IPS DF 6.9 (cell line): ENCODE data around the gene CCDC110.

Experiments
- DNase-seq: peaks from one replicate; pipeline ENCODE4 v3.0.0-alpha.2; 2013; ENCODE audit warnings: low read depth, low spot score
- H3K27ac ChIP-seq: one replicate; pipeline ENCODE4 v1.5.1; 2013; ENCODE audit warnings: low read length, control low read depth
- H3K27me3 ChIP-seq: 2 replicates; pipeline ENCODE4 v1.6.1; 2013; ENCODE audit warnings: mild to moderate bottlenecking, low read length; ENCODE audit not compliant: control insufficient read depth, insufficient read depth
- H3K36me3 ChIP-seq: 2 replicates; pipeline ENCODE4 v1.6.1; 2013; ENCODE audit warnings: low read length; ENCODE audit not compliant: control insufficient read depth, insufficient read depth
- H3K4me1 ChIP-seq: 2 replicates; pipeline ENCODE4 v1.6.1; 2013; ENCODE audit warnings: low read length; ENCODE audit not compliant: control insufficient read depth, insufficient read depth
- H3K4me3 ChIP-seq: 2 replicates; pipeline ENCODE4 v1.5.1; 2013; ENCODE audit warnings: mild to moderate bottlenecking, low read length
- H3K9me3 ChIP-seq: 2 replicates; pipeline ENCODE4 v1.6.1; 2013; ENCODE audit warnings: low read length, inconsistent platforms; ENCODE audit not compliant: control insufficient read depth, insufficient read depth
- WGBS: extraction: QIAGEN DNeasy Blood & Tissue Kit; methylation state at CpG from one replicate; pipeline ENCODE4 v1.1.7; 2013; ENCODE audit warnings: mixed read lengths, missing lambda C conversion rate; ENCODE audit not compliant: insufficient read length, insufficient coverage; 5-methylcytosine and 5-hydroxymethylcytosine counted together

CCDC110 gene

GRCh38 chr4:185508181-185508580, 36.6 kb upstream of the CCDC110 start:
- Histone ChIP-seq H3K27ac (no peak overlapping the region), H3K27me3 (no peaks in the 10 kb centered on the region), H3K9me3 (no peaks in the 10 kb centered on the region), H3K4me1 (no peaks in the 10 kb centered on the region), H3K36me3 (no peaks in the 10 kb centered on the region), H3K4me3 (no peak overlapping the region)
- no CpG with 5 or more reads among the region's 4 CpGs for WGBS
- DNase-seq: no peak

DNA sequence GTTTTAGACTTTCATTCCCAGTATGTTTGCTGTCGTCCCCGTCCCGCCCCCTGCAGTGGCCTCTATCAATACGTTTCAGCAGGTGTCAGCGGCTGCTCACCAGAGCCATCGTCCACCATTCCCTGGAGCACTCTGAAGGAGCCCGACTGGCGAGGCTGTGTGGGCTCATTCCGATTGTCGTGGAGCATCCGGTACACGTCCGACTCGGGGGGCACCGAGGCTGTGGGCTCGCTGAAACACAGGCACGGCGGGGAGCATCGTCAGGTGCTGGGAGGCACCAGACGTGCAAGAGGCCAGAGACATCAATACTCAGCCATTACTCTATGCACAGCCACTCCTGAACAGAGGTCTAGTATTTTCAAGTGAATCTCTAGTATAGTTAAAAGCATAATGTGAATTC, 34.9 kb upstream of the CCDC110 start:
- no peak for DNase-seq
- no peaks in the 10 kb centered on the region for H3K36me3 ChIP-seq
- H3K4me1 ChIP-seq: no peaks in the 10 kb centered on the region
- H3K9me3 ChIP-seq: no peaks in the 10 kb centered on the region
- no peaks in the 10 kb centered on the region for H3K27me3 ChIP-seq
- no peak overlapping the region for H3K4me3 ChIP-seq
- H3K27ac ChIP-seq: no peak overlapping the region
- no CpG with 5 or more reads among the region's 20 CpGs for WGBS

DNA sequence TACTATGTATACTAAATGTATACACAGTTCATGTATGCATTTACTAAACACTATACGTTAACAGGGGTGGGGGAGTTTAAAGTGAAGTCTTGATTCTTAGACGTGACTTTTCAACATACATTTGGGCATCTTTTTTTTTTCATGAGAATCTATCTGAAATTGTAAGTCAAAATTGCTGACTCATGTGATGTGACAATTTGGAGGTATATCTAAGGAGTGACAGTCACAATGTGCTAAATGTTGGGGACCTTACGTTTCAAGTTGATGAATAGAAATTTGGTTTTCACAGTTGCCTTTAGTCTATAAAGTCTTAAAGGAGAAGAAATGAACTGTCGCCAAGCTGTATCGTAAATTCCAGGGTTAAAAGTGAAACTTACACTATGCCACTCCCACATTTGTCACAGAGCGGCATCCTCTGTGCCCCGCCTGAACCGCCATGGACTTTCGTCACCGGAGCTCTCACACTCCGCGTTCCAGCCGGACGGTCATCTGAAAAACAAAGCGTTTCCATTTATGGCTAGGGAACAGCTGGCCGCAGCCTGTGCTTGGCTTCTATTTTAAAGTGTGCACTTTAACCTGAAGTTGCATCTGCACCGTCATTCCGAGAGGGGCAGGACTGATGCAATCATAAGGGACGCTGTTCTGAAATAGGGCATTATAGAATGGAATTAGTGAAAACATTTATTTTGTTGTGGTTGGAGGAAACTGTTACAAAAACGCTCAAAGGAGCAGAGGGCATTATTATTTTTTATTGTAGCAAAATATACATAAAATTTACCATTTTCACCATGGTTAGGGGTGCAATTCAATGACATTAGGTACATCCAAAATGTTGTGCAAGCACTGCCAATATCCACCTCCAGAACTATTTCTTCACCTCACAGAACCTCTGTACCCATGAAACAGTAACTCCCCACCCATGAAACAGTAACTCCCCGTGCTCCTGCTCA, 32.8 kb upstream of the CCDC110 start:
- H3K4me1 ChIP-seq: no peaks in the 10 kb centered on the region
- H3K4me3 ChIP-seq: no peak overlapping the region
- no peak for DNase-seq
- WGBS: no CpG with 5 or more reads among the region's 21 CpGs
- H3K9me3 ChIP-seq: peaks cover 2% of the 10 kb centered on the region
- H3K27me3 ChIP-seq: no peaks in the 10 kb centered on the region
- H3K36me3 ChIP-seq: 0 out of 2 replicates have a peak, but pooled peaks cover 2% of the 10 kb centered on the region
- H3K27ac ChIP-seq: no peak overlapping the region

GRCh38 chr4:185502386-185502785, 30.9 kb upstream of the CCDC110 start:
- Histone ChIP-seq H3K4me1 (no peaks in the 10 kb centered on the region), H3K9me3 (peaks cover 2% of the 10 kb centered on the region), H3K27ac (no peak overlapping the region), H3K27me3 (no peaks in the 10 kb centered on the region), H3K36me3 (0 out of 2 replicates have a peak, but pooled peaks cover 2% of the 10 kb centered on the region), H3K4me3 (no peak overlapping the region)
- no peak for DNase-seq
- WGBS: no CpG with 5 or more reads among the region's 11 CpGs

DNA sequence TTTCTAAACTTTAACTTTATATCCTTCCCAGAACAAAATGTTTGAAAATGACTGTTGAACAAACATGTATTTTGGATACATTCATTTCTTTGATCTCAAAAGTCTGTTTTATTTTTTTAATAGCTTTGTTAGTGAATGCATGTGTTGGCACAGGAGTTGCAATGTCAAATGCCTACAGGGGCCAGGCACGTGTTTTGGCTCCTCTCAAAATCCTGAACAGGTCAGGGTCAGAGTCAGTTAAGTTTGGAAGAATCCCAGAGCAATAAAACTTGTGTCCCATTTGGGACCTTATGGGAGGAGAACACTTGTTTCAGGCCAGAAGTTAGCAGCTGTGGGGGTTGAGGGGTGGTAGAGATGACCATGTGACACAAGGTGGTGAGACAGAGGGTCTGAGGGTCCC, 29.0 kb upstream of the CCDC110 start:
- H3K4me3 ChIP-seq: no peak overlapping the region
- 0 out of 2 replicates have a peak, but pooled peaks cover 2% of the 10 kb centered on the region for H3K36me3 ChIP-seq
- H3K9me3 ChIP-seq: peaks cover 2% of the 10 kb centered on the region
- no peak for DNase-seq
- no peak overlapping the region for H3K27ac ChIP-seq
- no peaks in the 10 kb centered on the region for H3K27me3 ChIP-seq
- WGBS: no CpG with 5 or more reads among the region's 1 CpG
- H3K4me1 ChIP-seq: no peaks in the 10 kb centered on the region

DNA sequence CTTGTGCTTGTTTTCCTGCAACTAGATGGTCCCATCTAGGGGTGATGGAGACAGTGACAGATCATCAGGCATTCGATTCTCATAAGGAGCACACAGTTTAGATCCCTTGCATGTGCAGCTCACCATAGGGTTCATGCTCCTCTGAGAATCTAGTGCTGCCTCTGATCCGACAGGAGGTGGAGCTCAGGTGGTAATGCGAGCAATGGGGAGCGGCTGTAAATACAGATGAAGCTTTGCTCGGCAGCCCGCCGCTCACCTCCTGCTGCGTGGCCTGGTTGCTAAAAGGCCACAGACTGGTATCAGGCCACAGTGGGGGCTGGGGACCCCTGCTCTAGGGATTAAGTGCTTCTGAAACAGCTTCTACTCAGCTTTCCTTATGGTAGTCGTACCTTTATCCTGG, 28.5 kb upstream of the CCDC110 start:
- Histone ChIP-seq H3K36me3 (0 out of 2 replicates have a peak, but pooled peaks cover 2% of the 10 kb centered on the region), H3K4me1 (no peaks in the 10 kb centered on the region), H3K9me3 (peaks cover 2% of the 10 kb centered on the region), H3K27me3 (no peaks in the 10 kb centered on the region), H3K4me3 (no peak overlapping the region), H3K27ac (no peak overlapping the region)
- no CpG with 5 or more reads among the region's 9 CpGs for WGBS
- DNase-seq: no peak

DNA sequence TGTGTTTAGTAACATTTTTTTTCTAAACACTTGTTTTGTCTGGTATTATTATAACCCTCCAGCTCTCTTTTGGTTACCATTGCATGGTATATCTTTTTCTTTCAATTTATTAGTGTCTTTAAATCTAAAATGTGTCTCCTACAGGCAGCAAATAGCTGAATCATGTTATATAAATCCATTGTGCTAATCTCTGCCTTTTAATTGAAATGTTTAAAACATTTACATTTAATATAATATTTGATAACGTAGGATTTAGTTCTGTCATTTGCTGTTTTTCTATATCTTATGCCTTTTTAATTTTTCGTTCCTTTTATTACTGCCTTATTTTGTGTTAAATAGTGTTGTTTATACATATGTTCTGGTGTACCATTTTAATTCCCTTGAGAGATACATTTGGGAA, 17.1 kb upstream of the CCDC110 start:
- DNase-seq: no peak
- H3K36me3 ChIP-seq: no peaks in the 10 kb centered on the region
- no peak overlapping the region for H3K27ac ChIP-seq
- H3K4me1 ChIP-seq: no peaks in the 10 kb centered on the region
- no peaks in the 10 kb centered on the region for H3K27me3 ChIP-seq
- no CpG with 5 or more reads among the region's 2 CpGs for WGBS
- no peak overlapping the region for H3K4me3 ChIP-seq
- H3K9me3 ChIP-seq: no peaks in the 10 kb centered on the region

DNA sequence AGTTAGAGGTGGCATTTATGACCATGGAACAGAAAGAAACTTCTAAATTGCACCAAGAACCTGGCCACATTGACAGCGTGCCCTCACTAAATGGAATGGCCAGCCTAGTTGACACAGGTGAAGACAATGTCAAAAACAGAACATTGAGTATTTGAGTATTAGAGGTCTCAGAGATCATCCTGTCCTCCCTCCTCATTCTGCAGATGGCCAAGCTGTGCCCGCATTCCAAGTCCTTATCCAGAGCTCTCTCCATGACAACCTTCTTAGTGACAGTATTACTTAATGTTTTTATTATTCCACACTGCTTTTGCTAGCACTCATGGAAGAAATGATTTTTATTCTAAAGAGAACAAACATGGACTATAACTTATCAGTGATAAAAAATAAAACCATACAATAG, 9.9 kb upstream of the CCDC110 start:
- Histone ChIP-seq H3K27ac (no peak overlapping the region), H3K4me1 (no peaks in the 10 kb centered on the region), H3K36me3 (no peaks in the 10 kb centered on the region), H3K4me3 (no peak overlapping the region), H3K27me3 (peaks cover 14% of the 10 kb centered on the region), H3K9me3 (no peaks in the 10 kb centered on the region)
- WGBS: no CpG with 5 or more reads among the region's 2 CpGs
- DNase-seq: no peak

GRCh38 chr4:185480016-185480732, 8.6 kb upstream of the CCDC110 start:
- H3K4me1 ChIP-seq: no peaks in the 10 kb centered on the region
- no peak overlapping the region for H3K4me3 ChIP-seq
- 100% methylated on average over 1 of the region's 15 CpGs for WGBS
- H3K9me3 ChIP-seq: no peaks in the 10 kb centered on the region
- H3K27ac ChIP-seq: no peak overlapping the region
- no peaks in the 10 kb centered on the region for H3K36me3 ChIP-seq
- H3K27me3 ChIP-seq: peaks cover 14% of the 10 kb centered on the region
- no peak for DNase-seq

GRCh38 chr4:185479507-185479971, 8.0 kb upstream of the CCDC110 start:
- H3K36me3 ChIP-seq: no peaks in the 10 kb centered on the region
- no peaks in the 10 kb centered on the region for H3K4me1 ChIP-seq
- no peak overlapping the region for H3K27ac ChIP-seq
- peaks cover 14% of the 10 kb centered on the region for H3K27me3 ChIP-seq
- WGBS: no CpG with 5 or more reads among the region's 1 CpG
- H3K9me3 ChIP-seq: no peaks in the 10 kb centered on the region
- H3K4me3 ChIP-seq: no peak overlapping the region
- DNase-seq: no peak
